Fibroblast of skin of right biceps (primary cell): ENCODE results near the gene HIPK1.
"Not testable (repeated sequence)": the region's sequence is repeated elsewhere in the genome, so short reads cannot be mapped to it uniquely, and the experiment has no call there.

Experiments used
- DNase-seq: peaks from one replicate; pipeline ENCODE4 v3.0.0-alpha.2; 2013

HIPK1 gene

DNA sequence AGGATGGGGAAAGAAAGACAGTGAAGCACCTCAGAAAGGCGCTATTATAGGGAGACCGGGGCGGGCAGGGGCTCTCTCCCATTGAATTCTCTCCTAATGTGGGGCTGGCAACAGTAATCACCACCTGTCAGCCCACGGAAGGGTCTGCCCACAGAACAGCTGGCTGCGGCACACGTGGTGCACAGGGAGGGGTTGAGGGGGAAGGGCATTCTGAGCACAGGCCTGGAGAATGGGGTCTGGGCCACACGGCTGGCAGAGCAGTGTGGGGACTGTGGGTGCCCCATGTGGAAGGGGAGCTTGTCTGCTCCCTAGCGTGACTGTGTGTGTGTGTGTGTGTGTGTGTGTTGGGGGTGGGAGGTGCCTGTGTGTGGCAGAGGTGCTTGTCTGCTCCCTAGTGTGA lies 54.3 kb downstream of the HIPK1 start:
- DNase-seq: no peak

DNA sequence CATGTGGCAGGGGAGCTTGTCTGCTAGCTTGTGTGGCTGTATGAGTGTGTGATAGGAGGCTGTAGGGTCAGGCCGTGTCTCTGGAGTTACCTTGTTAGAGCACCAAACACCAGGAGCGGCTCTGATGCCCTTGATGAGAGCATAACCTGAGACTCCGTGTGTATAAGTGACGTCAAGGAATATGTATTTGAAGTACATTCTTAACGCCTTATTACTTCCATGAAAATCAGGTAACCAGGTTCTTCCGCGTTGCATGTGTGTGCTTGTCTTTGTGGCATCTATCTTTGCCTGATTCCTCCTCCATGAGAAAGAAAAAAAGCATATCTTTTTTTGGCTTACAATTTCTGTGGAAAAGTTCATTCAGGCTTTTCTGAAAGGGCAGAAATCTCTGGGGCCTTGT lies 54.7 kb downstream of the HIPK1 start:
- no peak for DNase-seq

DNA sequence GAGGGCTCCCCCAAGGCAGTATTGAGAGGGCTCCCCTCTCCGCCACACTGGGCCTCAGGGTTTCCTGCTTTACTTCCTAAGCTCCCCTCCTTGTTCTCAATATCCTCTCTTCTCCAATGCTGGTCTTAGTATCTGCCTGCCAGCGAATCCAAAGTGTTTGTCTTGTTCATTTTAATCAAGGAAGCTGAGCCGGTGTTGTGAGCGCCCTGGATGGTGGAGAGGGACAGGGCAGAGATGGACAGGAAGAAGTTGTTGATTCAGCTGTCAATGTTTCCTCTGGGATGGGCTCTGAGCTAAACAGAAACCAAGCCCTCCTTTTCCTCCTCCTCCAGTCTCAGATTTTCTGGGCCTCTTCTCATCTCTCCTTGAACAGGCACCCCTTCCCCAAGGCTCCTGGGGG lies 55.6 kb downstream of the HIPK1 start:
- DNase-seq: no peak

DNA sequence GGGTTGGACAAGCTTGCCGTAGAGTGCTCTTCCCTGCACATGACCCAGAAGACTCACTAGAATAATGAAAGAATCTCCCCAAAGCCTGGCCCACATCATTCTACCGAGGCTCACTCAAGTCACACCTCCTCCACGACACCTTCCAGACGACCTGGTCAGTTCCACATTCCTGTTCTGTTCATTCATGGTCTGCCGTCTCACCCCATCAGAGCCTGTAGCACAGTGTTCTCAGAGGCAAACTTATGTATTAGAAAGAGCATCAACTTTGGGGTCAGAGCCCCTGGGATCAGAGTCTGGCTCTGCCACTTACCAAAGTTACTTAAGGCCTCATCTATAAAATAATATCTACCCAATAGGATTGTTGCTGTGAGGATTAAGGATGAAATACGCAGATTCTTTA lies 57.7 kb downstream of the HIPK1 start:
- DNase-seq: no peak

GRCh38 chr1:113987259-113987658 lies 58.1 kb downstream of the HIPK1 start:
- no peak for DNase-seq

GRCh38 chr1:113990530-113990929 lies 61.4 kb downstream of the HIPK1 start:
- peak; percentile 48 for DNase-seq

GRCh38 chr1:113990961-113991360 lies 61.8 kb downstream of the HIPK1 start:
- no peak for DNase-seq

DNA sequence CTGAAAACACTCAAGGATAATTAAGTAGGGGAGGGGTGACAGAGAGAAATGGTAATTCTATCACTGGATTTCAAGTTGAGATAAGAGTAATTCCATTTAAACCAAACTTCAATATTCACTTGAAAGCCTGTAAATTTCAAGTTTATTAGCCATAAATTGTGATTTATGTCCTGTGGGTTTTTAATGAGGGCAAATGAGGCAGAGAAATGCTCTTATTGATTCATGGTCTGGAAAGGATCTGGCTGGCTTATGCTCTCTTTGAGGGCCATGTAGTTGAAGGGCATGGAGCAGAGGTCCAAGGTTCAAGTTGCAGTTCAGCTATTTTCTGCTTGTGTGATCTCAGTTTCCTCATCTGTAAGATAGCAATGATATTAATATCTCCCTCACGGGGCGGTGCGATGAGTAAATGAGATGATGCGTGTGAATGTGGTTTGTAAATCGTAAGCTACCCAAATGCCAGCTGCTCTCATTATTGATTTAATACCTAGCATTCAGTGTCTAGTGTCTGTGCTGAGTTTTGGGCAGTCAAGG lies 62.4 kb downstream of the HIPK1 start:
- DNase-seq: no peak

DNA sequence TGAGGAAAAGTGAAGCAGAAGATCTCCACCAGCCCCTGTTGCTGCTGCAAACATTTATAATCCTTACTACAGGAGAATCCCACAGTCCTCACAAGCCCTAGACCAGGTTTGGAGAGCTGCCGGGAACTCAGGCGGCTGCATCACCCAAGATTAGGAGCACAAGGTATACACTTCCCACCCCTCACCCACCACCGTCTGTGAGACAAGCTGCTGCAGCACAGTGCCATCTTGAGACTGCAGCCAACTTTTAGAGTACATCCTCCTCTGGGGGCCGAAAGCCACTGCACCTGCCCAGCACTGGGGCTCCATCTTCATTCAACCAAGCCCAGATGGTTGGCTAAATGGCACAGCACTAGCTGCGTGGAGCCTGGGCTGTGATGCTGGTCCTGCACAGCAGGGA lies 63.9 kb downstream of the HIPK1 start:
- no peak for DNase-seq

GRCh38 chr1:113993766-113994165 lies 64.6 kb downstream of the HIPK1 start:
- no peak for DNase-seq

GRCh38 chr1:113995382-113995781 lies 66.3 kb downstream of the HIPK1 start:
- DNase-seq: no peak

- peak; percentile 73 for DNase-seq
These were observed 69.2 kb downstream of the HIPK1 start for GRCh38 chr1:113998361-113998760.

GRCh38 chr1:113999233-113999632 lies 70.1 kb downstream of the HIPK1 start:
- DNase-seq: no peak

- DNase-seq: no peak
These were observed 70.7 kb downstream of the HIPK1 start for GRCh38 chr1:113999799-114000198.

DNA sequence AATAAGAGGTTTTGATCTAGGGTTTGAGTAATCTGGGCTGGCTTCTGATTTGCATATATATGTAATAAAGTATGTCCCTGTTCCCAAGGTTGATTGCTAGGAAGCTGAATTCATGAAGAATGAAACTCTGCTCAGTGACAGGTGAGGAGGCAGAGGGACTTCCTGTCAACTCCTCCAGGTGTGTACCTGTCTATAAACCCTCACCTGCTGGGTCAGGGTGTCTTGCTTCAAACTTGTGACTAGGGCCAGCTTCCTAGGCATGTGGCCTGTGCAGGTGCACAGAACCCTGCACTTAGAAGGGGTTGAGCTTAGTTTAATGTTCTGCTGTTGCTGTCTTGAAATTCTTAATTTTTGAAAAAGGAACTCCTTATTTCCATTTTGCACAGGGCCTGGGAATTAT lies 71.3 kb downstream of the HIPK1 start:
- no peak for DNase-seq

DNA sequence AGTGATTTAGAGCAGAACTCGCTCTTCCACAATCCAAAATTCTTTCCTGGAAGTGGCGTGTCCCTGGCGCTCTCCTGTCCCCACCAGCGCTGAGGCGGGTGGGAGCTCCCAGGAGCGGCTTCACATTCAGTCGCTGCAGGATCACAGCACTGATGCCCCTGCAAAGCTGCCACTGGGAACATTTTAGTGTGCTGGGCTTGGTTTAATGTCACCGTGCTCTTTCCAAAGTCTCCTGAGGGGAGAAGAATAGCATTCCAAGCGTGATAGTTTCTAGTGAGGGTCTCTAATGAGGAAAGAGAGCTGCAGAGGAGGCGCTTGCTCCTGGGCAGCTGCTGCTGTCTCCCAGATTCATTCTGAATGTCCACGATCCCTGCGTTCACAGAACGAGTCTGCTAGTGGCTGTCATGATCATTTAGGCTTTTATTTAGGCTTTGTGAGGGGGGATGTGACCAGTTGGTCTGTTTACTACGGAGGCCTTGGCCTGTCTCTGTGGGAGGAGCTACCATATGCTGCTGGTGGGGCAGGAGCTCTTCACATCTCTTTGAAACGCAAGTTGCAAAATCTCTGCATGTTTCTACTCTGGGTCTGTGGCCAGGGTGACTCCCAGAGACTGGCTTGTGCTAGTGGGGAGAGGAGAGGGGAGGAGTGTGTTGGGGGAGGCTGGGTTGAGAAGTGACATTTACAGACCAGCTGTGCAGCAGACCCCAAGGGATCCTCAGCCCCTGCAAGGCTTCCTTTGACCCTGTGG lies 73.5 kb downstream of the HIPK1 start:
- peak; percentile 79 for DNase-seq

DNA sequence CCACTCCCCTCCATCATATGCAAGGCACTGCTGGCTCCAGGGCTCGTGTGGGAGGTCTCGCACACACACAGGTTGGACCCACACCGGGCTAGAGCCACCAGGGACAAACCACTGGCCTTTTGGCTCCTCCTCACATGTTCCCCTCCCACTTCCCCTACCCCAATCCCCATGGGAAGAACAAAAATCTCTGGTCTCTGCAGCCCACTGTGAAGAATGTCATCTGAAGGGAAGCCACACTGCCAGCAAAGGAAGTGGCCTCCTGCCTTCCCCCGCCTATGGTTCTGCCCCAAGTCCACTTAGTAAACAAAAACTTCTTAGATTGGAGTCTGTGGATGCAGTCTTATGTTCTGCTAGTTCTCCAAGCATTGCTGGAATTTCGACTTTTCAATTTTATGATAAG lies 74.3 kb downstream of the HIPK1 start:
- no peak for DNase-seq

- not testable (repeated sequence) for DNase-seq
These were observed 77.7 kb downstream of the HIPK1 start for GRCh38 chr1:114006825-114007224.

- DNase-seq: peak; percentile 74
These were observed 79.4 kb downstream of the HIPK1 start for GRCh38 chr1:114008480-114008941.

- DNase-seq: no peak
These were observed 79.9 kb downstream of the HIPK1 start for GRCh38 chr1:114008993-114009392.

DNA sequence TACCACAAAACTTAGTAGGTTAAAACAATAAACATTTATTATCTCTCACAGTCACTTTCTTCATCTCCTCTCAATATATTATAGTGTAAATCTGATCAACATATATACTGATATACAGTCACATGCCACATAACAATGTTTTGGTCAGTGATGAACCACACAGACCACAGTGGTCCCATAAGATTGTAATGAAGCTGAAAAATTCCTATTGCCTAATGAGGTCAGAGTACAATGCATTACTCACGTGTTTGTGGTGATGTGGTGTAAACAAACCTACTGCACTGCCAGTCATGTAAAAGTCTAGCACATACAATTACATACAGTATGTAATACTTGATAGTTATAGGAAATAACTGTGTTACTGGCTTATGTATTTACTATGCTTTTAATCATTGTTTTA lies 80.3 kb downstream of the HIPK1 start:
- peak; percentile 69 for DNase-seq

GRCh38 chr1:114010433-114011184 lies 81.5 kb downstream of the HIPK1 start:
- DNase-seq: no peak

GRCh38 chr1:114011796-114012195 lies 82.7 kb downstream of the HIPK1 start:
- DNase-seq: peak; percentile 47

DNA sequence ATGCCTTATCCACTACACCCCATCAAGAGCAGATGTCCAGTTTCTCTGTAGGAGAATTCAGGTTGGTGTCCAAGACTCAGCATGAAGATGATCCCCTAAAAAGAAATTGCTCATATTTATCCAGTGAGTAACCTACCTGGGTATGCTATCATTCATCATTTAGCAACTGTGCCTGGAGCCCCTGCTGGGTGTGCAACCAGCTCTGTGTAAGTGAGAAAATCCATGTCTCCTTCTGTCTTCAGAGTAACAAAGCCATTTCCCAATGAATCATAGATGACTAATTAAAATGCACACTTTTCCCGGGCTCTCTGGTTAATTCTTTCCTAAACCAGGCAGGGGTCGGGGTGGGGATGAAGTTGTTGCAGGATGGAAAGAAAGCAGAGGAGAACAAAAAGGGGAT lies 86.0 kb downstream of the HIPK1 start:
- DNase-seq: peak; percentile 82
